B cell (primary cell): Measurements from ENCODE around the gene GOSR2.

ENCODE experiments used
- CTCF ChIP-seq: fragments of 200-600 bp; IDR thresholded peaks from one replicate; pipeline ENCODE4 v1.8.0; 2022; ENCODE audit warnings: antibody characterized with exemption, mild to moderate bottlenecking
- EZH2 ChIP-seq: IDR thresholded peaks from 2 replicates; pipeline ENCODE4 v1.6.1; 2012; ENCODE audit warnings: borderline replicate concordance, low read depth, mild to moderate bottlenecking, moderate library complexity, low read length; ENCODE audit not compliant: insufficient read depth, poor library complexity, severe bottlenecking

- TF ChIP-seq CTCF (no peak), EZH2 (no peak)
Observed at GRCh38 chr17:46931596-46931995, 8.6 kb downstream of the GOSR2 start.
